Cerebellar cortex (tissue), 1 donor: Measurements from ENCODE around the gene PSMG3.
A peak's percentile ranks its signal among the peaks of the same experiment; 100 is the strongest.
"Not testable (repeated sequence)": the region's sequence is repeated elsewhere in the genome, so short reads cannot be mapped to it uniquely, and the experiment has no call there.

Source experiments
- DNase-seq: peaks from one replicate; pipeline ENCODE4 v3.0.0-alpha.2; 2015; ENCODE audit warnings: low spot score

PSMG3 gene

GRCh38 chr7:1596181-1597043 is 26.6 kb upstream of the PSMG3 start:
- no peak for DNase-seq

- no peak for DNase-seq
These were observed 25.8 kb upstream of the PSMG3 start for GRCh38 chr7:1595636-1596035.

- no peak for DNase-seq
These were observed 25.2 kb upstream of the PSMG3 start for GRCh38 chr7:1595027-1595426.

GRCh38 chr7:1593904-1594421 is 24.1 kb upstream of the PSMG3 start:
- DNase-seq: no peak

GRCh38 chr7:1593091-1593866 is 23.4 kb upstream of the PSMG3 start:
- peak; percentile 6 for DNase-seq

- DNase-seq: no peak
These were observed 22.6 kb upstream of the PSMG3 start for GRCh38 chr7:1592299-1592871.

- no peak for DNase-seq
These were observed 22.0 kb upstream of the PSMG3 start for GRCh38 chr7:1591876-1592275.

- no peak for DNase-seq
These were observed 21.6 kb upstream of the PSMG3 start for GRCh38 chr7:1591396-1591795.

- no peak for DNase-seq
These were observed 21.1 kb upstream of the PSMG3 start for GRCh38 chr7:1590887-1591286.

GRCh38 chr7:1590476-1590875 is 20.6 kb upstream of the PSMG3 start:
- no peak for DNase-seq

GRCh38 chr7:1588978-1589377 is 19.1 kb upstream of the PSMG3 start:
- DNase-seq: no peak

- no peak for DNase-seq
These were observed 17.9 kb upstream of the PSMG3 start for GRCh38 chr7:1587738-1588137.

- no peak for DNase-seq
These were observed 17.2 kb upstream of the PSMG3 start for GRCh38 chr7:1586827-1587705.

- DNase-seq: no peak
These were observed 16.4 kb upstream of the PSMG3 start for GRCh38 chr7:1586126-1586826.

GRCh38 chr7:1585142-1585981 is 15.5 kb upstream of the PSMG3 start:
- DNase-seq: no peak

GRCh38 chr7:1584700-1585099 is 14.9 kb upstream of the PSMG3 start:
- no peak for DNase-seq

- DNase-seq: not testable (repeated sequence)
These were observed 13.6 kb upstream of the PSMG3 start for GRCh38 chr7:1583241-1583930.

GRCh38 chr7:1580422-1581030 is 10.7 kb upstream of the PSMG3 start:
- DNase-seq: no peak
